Glomerular visceral epithelial cell (primary cell): ENCODE data around the gene OR2M7.
"Not testable (repeated sequence)": the region's sequence is repeated elsewhere in the genome, so short reads cannot be mapped to it uniquely, and the experiment has no call there.

Experiments used
- DNase-seq: peaks from one replicate; pipeline ENCODE4 v3.0.0-alpha.2; 2016; ENCODE audit errors: extremely low spot score

OR2M7 gene

GRCh38 chr1:248324468-248324867 is at the start of gene OR2M7:
Gene OR2M7, minus strand, starts transcription at chr1:248324568. Its CDS starts 0 bp downstream, at chr1:248324568.
- DNase-seq: no peak

GRCh38 chr1:248373761-248374160 is 49.4 kb upstream of the OR2M7 start:
- no peak for DNase-seq

- no peak for DNase-seq
These were observed 48.0 kb upstream of the OR2M7 start for GRCh38 chr1:248372394-248372793.

GRCh38 chr1:248366609-248367008 is 42.2 kb upstream of the OR2M7 start:
- DNase-seq: no peak

- no peak for DNase-seq
These were observed 36.9 kb upstream of the OR2M7 start, which contains the start of gene OR2T4 for GRCh38 chr1:248361121-248361715. Gene OR2T4, plus strand, starts transcription at chr1:248361665. Its CDS starts 0 bp downstream, at chr1:248361665.

- no peak for DNase-seq
These were observed 35.0 kb upstream of the OR2M7 start for GRCh38 chr1:248359415-248359814.

GRCh38 chr1:248348475-248348874 is 24.1 kb upstream of the OR2M7 start, which contains the start of gene OR14C36:
Gene OR14C36, plus strand, starts transcription at chr1:248348775. Its CDS starts 0 bp downstream, at chr1:248348775.
- DNase-seq: no peak

- DNase-seq: no peak
These were observed 19.1 kb upstream of the OR2M7 start for GRCh38 chr1:248343451-248343850.

- DNase-seq: no peak
These were observed 7.6 kb downstream of the OR2M7 start for GRCh38 chr1:248316796-248317195.

GRCh38 chr1:248306740-248307139 is 17.6 kb downstream of the OR2M7 start:
- DNase-seq: not testable (repeated sequence)

- DNase-seq: no peak
These were observed 18.3 kb downstream of the OR2M7 start for GRCh38 chr1:248306103-248306502.

- not testable (repeated sequence) for DNase-seq
These were observed 18.7 kb downstream of the OR2M7 start for GRCh38 chr1:248305672-248306071.

GRCh38 chr1:248303324-248303723 is 21.0 kb downstream of the OR2M7 start, which contains the start of gene OR2T12:
Gene OR2T12, minus strand, starts transcription at chr1:248303424. Its CDS starts 7,846 bp downstream, at chr1:248295578.
- no peak for DNase-seq

- no peak for DNase-seq
These were observed 36.0 kb downstream of the OR2M7 start for GRCh38 chr1:248288391-248288790.

GRCh38 chr1:248277876-248278275 is 46.5 kb downstream of the OR2M7 start, which contains the start of gene OR2T33:
Gene OR2T33, minus strand, starts transcription at chr1:248277976. Its CDS starts 4,162 bp downstream, at chr1:248273814.
- no peak for DNase-seq
